ENCODE measurements around the gene LMNTD2. TPM values are rescaled to one million over a fixed set of nuclear protein-coding genes. Genes with fewer than 3 reads are reported as not detected.

LMNTD2 gene
- total RNA-seq, 1 donor from 2014 or later = 1.9 TPM

DNA sequence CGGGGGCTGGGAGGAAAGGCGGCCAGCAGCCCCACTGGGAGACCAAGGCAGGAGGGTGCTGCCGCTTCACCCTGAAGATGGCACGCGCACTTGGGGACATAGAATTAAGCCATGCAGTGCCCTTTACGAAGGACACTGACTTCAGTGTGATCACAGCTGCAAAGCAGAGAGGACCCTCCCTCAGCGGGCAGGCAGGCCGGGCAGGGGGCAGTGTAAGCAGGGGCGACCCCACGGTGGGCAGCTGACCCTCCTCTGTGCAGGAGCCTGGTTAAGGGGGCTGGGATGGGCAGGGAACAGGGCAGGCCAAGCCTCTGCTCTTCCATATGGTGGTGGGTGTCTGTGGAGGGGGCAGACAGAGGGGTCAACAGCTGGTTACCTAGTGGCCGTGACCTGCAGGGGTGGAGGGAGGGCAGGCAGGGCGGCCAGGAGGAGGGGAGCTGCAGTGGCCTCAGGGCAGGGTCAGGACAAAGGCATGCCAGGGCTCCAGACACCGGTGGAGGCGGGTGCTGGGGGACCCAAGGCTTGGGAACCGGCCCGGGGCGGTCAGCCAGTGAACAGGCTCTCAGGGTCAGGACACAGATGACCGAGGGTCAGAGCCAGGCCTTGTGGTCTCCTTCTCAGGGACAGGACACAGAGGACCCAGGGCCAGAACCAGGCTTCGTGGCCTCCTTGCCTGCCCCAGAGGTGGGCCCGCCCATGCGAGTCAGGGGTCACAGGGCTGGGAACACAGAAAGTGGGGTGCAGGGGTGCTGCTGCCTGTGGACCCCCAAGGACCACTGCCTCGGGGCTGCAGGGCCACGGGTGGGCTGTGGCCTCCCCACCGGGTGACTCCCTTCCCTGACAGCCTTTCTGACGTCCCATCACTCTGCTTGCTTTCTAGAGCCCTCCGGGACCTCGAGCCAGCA lies 7.2 kb downstream of the LMNTD2 start:
- DNase-seq (ENCODE audit: low read depth) = no peak
- TF ChIP-seq, protein P1, sequence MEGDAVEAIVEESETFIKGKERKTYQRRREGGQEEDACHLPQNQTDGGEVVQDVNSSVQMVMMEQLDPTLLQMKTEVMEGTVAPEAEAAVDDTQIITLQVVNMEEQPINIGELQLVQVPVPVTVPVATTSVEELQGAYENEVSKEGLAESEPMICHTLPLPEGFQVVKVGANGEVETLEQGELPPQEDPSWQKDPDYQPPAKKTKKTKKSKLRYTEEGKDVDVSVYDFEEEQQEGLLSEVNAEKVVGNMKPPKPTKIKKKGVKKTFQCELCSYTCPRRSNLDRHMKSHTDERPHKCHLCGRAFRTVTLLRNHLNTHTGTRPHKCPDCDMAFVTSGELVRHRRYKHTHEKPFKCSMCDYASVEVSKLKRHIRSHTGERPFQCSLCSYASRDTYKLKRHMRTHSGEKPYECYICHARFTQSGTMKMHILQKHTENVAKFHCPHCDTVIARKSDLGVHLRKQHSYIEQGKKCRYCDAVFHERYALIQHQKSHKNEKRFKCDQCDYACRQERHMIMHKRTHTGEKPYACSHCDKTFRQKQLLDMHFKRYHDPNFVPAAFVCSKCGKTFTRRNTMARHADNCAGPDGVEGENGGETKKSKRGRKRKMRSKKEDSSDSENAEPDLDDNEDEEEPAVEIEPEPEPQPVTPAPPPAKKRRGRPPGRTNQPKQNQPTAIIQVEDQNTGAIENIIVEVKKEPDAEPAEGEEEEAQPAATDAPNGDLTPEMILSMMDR (IDR thresholded peaks at IDR 0.05; ENCODE audit: insufficient read depth, low read length, poor library complexity, severe bottlenecking) = no peak
- Histone ChIP-seq H3K27me3 (ENCODE audit: control insufficient read depth, insufficient read depth, low read length) (peaks cover 40% of the 10 kb centered on the region), H3K36me3 (ENCODE audit: control insufficient read depth, insufficient read depth, low read length) (no peaks in the 10 kb centered on the region), H3K4me3 (ENCODE audit: low read depth, low read length) (no peak overlapping the region)

DNA sequence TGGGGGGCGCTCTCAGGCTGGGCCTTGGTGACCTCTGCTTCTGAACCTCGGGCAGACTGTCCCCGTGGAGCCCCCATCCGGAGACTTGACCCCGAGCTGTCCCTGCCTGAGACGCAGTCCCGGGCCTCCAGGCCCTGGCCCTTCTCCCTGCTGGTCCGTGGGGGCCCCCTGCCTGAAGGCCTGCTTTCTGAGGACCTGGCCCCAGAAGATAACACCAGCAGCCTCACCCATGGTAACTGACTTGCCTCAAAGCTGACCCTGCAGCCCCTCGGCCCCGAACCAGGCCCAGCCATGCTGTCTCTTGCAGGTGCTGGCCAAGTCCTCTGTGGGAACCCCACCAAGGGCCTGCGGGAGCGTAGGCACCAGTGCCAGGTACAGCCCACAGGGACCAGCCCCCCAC lies 8.9 kb downstream of the LMNTD2 start:
- Histone ChIP-seq H3K4me3 (ENCODE audit: low read depth, low read length) (no peak overlapping the region), H3K36me3 (ENCODE audit: control insufficient read depth, insufficient read depth, low read length) (no peaks in the 10 kb centered on the region), H3K27me3 (ENCODE audit: control insufficient read depth, insufficient read depth, low read length) (peaks cover 27% of the 10 kb centered on the region)
- DNase-seq (ENCODE audit: low read depth) = no peak
- TF ChIP-seq, protein P1 (IDR thresholded peaks at IDR 0.05; ENCODE audit: insufficient read depth, low read length, poor library complexity, severe bottlenecking) = no peak

DNA sequence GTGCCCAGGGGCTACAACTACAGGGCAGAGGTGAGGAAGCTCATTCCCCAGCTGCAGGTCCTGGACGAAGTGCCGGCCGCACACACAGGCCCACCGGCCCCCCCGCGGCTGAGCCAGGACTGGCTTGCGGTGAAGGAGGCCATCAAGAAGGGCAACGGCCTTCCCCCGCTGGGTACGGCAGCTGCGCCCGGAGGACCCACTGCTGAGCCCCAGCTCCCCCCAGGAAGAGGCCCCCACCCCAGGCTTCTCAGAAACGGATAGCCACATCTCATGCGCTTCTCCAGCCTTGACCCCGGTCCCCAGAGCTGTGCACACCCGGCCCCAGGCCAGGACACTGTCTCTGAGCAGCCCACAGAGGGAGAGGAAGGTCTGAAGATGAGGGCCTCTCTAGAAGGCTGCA lies 9.4 kb downstream of the LMNTD2 start:
- Histone ChIP-seq H3K4me3 (ENCODE audit: low read depth, low read length) (no peak overlapping the region), H3K36me3 (ENCODE audit: control insufficient read depth, insufficient read depth, low read length) (no peaks in the 10 kb centered on the region), H3K27me3 (ENCODE audit: control insufficient read depth, insufficient read depth, low read length) (peaks cover 22% of the 10 kb centered on the region)
- TF ChIP-seq, protein P1 (IDR thresholded peaks at IDR 0.05; ENCODE audit: insufficient read depth, low read length, poor library complexity, severe bottlenecking) = no peak
- no peak for DNase-seq (ENCODE audit: low read depth)

DNA sequence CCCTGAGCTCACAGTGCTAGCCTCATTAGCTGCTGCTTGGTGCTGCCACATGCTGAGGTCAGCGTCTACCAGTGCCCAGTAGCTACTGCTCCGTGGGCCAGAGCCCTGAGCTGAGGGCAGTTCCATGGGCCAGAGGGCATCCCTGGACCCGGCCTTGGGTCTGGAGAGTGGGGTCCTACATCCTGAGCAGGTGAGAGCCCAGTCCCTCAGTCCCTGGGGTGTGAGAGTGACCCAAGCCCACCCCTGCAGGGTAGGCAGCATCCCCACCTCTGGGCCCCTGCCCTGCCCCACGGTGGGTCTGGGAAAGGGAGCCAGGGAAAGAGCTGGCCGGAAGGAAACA lies 9.8 kb downstream of the LMNTD2 start:
- TF ChIP-seq, protein P1 (IDR thresholded peaks at IDR 0.05; ENCODE audit: insufficient read depth, low read length, poor library complexity, severe bottlenecking) = no peak
- Histone ChIP-seq H3K27me3 (ENCODE audit: control insufficient read depth, insufficient read depth, low read length) (peaks cover 18% of the 10 kb centered on the region), H3K36me3 (ENCODE audit: control insufficient read depth, insufficient read depth, low read length) (no peaks in the 10 kb centered on the region), H3K4me3 (ENCODE audit: low read depth, low read length) (no peak overlapping the region)
- no peak for DNase-seq (ENCODE audit: low read depth)

DNA sequence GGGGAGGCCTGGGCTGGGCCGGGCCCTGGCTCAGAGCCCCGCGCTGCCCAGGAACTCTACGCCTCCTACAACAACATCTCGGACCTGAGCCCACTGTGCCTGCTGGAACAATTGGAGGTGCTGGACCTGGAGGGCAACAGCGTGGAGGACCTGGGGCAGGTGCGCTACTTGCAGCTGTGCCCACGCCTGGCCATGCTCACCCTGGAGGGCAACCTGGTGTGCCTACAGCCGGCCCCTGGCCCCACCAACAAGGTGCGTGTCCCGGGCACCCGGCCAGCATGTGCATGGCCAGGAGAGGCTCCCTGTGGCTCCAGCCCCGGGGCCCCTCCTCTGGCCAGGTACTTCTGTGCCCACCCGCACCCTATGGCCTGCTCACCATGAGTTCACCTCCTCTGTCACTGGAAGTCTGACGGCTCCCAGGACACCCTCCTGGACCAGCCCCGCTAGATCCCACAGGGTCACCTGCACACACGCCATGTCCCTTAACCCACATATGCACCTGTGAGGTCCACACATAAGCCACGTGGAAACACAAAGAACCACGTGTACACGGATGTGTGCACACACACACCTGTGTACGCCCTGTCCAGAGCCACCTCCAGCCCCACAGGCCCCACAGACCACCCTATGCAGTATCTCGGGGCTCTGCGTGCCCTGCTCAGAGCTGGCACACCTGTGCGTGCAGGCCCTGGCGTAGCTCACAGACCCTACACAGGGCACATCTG lies 10.4 kb downstream of the LMNTD2 start:
- Histone ChIP-seq H3K4me3 (ENCODE audit: low read depth, low read length) (no peak overlapping the region), H3K27me3 (ENCODE audit: control insufficient read depth, insufficient read depth, low read length) (peaks cover 13% of the 10 kb centered on the region), H3K36me3 (ENCODE audit: control insufficient read depth, insufficient read depth, low read length) (no peaks in the 10 kb centered on the region)
- no peak for DNase-seq (ENCODE audit: low read depth)
- TF ChIP-seq, protein P1 (IDR thresholded peaks at IDR 0.05; ENCODE audit: insufficient read depth, low read length, poor library complexity, severe bottlenecking) = no peak
